Measurements from ENCODE around the gene TFDP3.

DNA sequence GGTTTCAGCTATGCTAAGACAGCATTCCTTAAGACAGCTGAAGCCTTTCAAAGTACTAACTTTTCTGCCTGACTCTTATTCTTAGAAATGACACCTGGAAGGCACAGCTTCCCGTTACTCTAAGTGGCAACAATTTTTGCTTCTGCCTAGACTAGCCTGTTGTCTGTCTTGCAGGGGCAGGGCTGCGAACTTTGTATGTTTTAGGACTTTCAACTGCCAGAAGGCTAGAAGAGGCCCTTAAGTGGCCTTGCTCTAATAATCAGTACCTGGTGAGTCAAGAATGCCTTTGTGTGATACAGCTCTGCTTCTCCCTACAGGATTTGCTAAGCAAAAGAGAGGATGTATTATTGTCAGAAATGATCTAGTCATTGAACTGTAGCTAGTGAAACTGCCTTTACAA, 30.0 kb upstream of the TFDP3 start:
- TF ChIP-seq PAX5 (IDR thresholded peaks at IDR 0.05; ENCODE audit: borderline replicate concordance, low read depth, low read length) (no peak), JUNB (IDR thresholded peaks at IDR 0.05) (no peak), CHD4 (IDR thresholded peaks at IDR 0.05) (no peak), NFIC (IDR thresholded peaks at IDR 0.05; ENCODE audit: low read depth, low read length) (no peak), SUZ12 (IDR thresholded peaks at IDR 0.05; ENCODE audit: unreplicated experiment) (no peak), POLR2AphosphoS5 (IDR thresholded peaks at IDR 0.05; ENCODE audit: low read length) (no peak), SIN3A (IDR thresholded peaks at IDR 0.05; ENCODE audit: low read depth, low read length) (no peak), EP300 (IDR thresholded peaks at IDR 0.05; ENCODE audit: borderline replicate concordance in 1 of 2, control insufficient read depth in 1 of 2, low read depth in 2 of 2, low read length in 2 of 2) (no peak), RFX5 (IDR thresholded peaks at IDR 0.05; ENCODE audit: low read depth, low read length) (no peak), SREBF2 (IDR thresholded peaks at IDR 0.05; ENCODE audit: low read length) (no peak), TAF1 (IDR thresholded peaks at IDR 0.05; ENCODE audit: borderline replicate concordance, low read depth, low read length) (no peak), ZNF592 (IDR thresholded peaks at IDR 0.05) (no peak), HDAC2 (IDR thresholded peaks at IDR 0.05) (no peak)
- TF ChIP-seq, protein P1, sequence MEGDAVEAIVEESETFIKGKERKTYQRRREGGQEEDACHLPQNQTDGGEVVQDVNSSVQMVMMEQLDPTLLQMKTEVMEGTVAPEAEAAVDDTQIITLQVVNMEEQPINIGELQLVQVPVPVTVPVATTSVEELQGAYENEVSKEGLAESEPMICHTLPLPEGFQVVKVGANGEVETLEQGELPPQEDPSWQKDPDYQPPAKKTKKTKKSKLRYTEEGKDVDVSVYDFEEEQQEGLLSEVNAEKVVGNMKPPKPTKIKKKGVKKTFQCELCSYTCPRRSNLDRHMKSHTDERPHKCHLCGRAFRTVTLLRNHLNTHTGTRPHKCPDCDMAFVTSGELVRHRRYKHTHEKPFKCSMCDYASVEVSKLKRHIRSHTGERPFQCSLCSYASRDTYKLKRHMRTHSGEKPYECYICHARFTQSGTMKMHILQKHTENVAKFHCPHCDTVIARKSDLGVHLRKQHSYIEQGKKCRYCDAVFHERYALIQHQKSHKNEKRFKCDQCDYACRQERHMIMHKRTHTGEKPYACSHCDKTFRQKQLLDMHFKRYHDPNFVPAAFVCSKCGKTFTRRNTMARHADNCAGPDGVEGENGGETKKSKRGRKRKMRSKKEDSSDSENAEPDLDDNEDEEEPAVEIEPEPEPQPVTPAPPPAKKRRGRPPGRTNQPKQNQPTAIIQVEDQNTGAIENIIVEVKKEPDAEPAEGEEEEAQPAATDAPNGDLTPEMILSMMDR (IDR thresholded peaks at IDR 0.05 in 2 of 3, conservative IDR thresholded peaks at IDR 0.05 in 1 of 3; ENCODE audit: control insufficient read depth in 2 of 3, extremely low read depth in 1 of 3, insufficient read depth in 1 of 3, low read depth in 3 of 3, low read length in 3 of 3), result no peak
